Parathyroid adenoma (tissue), 2 donors: ENCODE results near the gene CMTM2.

Source experiments
- H2AFZ ChIP-seq: fragments of 300-600 bp; sonication (generic); one replicate; pipeline ENCODE4 v1.7.0; 2017; ENCODE audit warnings: antibody characterized with exemption, mild to moderate bottlenecking
- H3K27ac ChIP-seq: fragments of 300-600 bp; sonication (generic); one replicate; pipeline ENCODE4 v1.7.0; 2017
- H3K27me3 ChIP-seq: fragments of 300-600 bp; sonication (generic); one replicate; pipeline ENCODE4 v1.7.0; 2017; ENCODE audit warnings: low read length; ENCODE audit not compliant: control insufficient read depth, insufficient read depth
- H3K36me3 ChIP-seq: fragments of 300-600 bp; sonication (generic); one replicate; pipeline ENCODE4 v1.7.0; 2017; ENCODE audit warnings: low read length; ENCODE audit not compliant: control insufficient read depth, insufficient read depth
- H3K4me1 ChIP-seq: fragments of 300-600 bp; sonication (generic); one replicate; pipeline ENCODE4 v1.7.0; 2017; ENCODE audit warnings: control low read depth
- H3K4me2 ChIP-seq: fragments of 300-600 bp; sonication (generic); one replicate; pipeline ENCODE4 v1.7.0; 2017; ENCODE audit warnings: low read length
- H3K4me3 ChIP-seq: fragments of 300-600 bp; sonication (generic); one replicate; pipeline ENCODE4 v1.7.0; 2017; ENCODE audit warnings: low read depth, low read length
- H3K79me2 ChIP-seq: fragments of 300-600 bp; sonication (generic); one replicate; pipeline ENCODE4 v1.7.0; 2017; ENCODE audit warnings: control low read depth
- H3K9ac ChIP-seq: fragments of 300-600 bp; sonication (generic); one replicate; pipeline ENCODE4 v1.7.0; 2017; ENCODE audit warnings: mild to moderate bottlenecking
- H3K9me3 ChIP-seq: fragments of 300-600 bp; sonication (generic); one replicate; pipeline ENCODE4 v1.7.0; 2017; ENCODE audit warnings: low read length; ENCODE audit not compliant: control insufficient read depth
- CTCF ChIP-seq: fragments of 300-600 bp; sonication (generic); IDR thresholded peaks from one replicate; pipeline ENCODE4 v1.7.0; 2017; ENCODE audit warnings: antibody characterized with exemption, mild to moderate bottlenecking
- donor health status: primary hyperparathyroidism.

Gene CMTM2

DNA sequence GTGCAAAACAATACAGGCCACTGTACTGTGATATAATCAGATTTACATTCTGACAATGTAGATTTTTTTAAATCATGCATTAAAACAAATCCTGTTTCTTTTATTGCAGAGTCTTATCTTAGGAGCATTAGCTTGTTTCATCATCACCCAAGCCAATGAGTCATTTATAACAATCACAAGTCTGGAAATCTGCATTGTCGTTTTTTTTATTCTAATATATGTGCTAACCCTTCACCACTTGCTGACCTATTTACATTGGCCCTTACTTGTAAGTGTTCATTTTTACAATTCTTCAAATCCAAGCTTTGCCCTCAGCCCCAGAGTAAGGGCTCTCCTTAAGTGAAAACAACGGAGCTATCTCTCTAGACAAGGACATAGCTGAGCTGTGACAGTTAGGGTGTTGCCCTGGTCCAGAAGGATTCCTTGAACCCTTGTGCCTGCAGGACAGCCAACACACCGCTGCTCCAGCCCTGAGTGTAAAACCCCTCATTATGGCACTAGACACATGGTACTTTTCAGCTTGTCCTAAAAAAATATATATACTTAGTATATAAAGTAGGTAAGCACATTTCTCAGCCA lies 9.3 kb upstream of the CMTM2 start:
- Histone ChIP-seq H2AFZ (no peak overlapping the region), H3K27me3 (no peaks in the 10 kb centered on the region), H3K36me3 (no peaks in the 10 kb centered on the region), H3K79me2 (no peaks in the 10 kb centered on the region), H3K9me3 (no peaks in the 10 kb centered on the region), H3K9ac (no peak overlapping the region), H3K27ac (no peak overlapping the region), H3K4me3 (no peak overlapping the region), H3K4me1 (no peaks in the 10 kb centered on the region), H3K4me2 (no peak overlapping the region)
- no peak for TF ChIP-seq CTCF

DNA sequence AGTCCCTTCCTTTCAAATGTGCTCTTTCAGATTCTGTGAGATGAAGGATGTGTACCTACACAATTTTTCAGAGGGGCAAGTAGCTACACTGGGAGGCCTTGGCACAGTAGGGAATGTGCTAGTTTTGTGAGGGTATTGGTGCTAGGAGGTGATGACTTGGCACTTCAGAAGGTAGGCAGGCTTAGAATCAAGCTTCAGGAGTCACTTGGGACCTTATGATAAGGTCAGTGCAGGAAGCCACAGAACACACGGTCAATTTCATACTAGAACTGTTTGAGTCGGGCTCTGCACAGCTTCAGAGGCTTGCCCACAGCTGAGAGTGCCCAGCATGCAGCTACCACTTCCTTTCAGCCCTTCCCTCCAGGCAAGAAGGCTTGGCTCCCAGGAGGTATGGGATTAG lies 6.9 kb upstream of the CMTM2 start:
- TF ChIP-seq CTCF, result no peak
- H3K4me3 ChIP-seq, result no peak overlapping the region
- no peak overlapping the region for H3K4me2 ChIP-seq
- no peaks in the 10 kb centered on the region for H3K36me3 ChIP-seq
- no peaks in the 10 kb centered on the region for H3K27me3 ChIP-seq
- H2AFZ ChIP-seq, result no peak overlapping the region
- no peaks in the 10 kb centered on the region for H3K79me2 ChIP-seq
- H3K9ac ChIP-seq, result no peak overlapping the region
- no peaks in the 10 kb centered on the region for H3K9me3 ChIP-seq
- no peak overlapping the region for H3K27ac ChIP-seq
- H3K4me1 ChIP-seq, result no peaks in the 10 kb centered on the region

DNA sequence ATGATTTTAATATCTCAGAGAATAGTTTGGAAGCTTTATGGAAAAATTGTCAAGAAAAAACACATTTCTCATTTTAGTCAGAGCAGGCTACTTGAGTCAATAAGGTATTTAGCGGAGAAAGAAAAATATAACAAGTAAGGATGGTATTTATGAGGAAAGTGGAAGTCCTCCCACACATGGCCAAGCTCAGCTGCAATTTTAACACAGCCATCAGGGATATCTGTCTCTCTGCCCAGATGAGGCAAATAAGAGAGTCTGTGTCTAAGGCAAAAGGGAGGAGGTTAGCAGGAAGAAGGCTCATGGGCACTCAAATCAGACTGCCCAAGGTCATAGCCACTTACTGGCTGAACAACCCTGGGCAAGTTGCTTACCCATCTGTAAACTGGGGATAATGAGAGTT lies 5.2 kb upstream of the CMTM2 start:
- Histone ChIP-seq H3K27ac (no peak overlapping the region), H3K4me3 (no peak overlapping the region), H3K79me2 (no peaks in the 10 kb centered on the region), H3K36me3 (no peaks in the 10 kb centered on the region), H3K9ac (no peak overlapping the region), H3K27me3 (no peaks in the 10 kb centered on the region), H3K4me1 (no peaks in the 10 kb centered on the region), H2AFZ (no peak overlapping the region), H3K9me3 (no peaks in the 10 kb centered on the region), H3K4me2 (no peak overlapping the region)
- no peak for TF ChIP-seq CTCF

- no peaks in the 10 kb centered on the region for H3K79me2 ChIP-seq
- no peak overlapping the region for H3K4me3 ChIP-seq
- no peaks in the 10 kb centered on the region for H3K36me3 ChIP-seq
- no peak overlapping the region for H3K4me2 ChIP-seq
- TF ChIP-seq CTCF, result no peak
- H3K27ac ChIP-seq, result no peak overlapping the region
- no peaks in the 10 kb centered on the region for H3K9me3 ChIP-seq
- no peak overlapping the region for H3K9ac ChIP-seq
- H3K27me3 ChIP-seq, result no peaks in the 10 kb centered on the region
- H3K4me1 ChIP-seq, result no peaks in the 10 kb centered on the region
- no peak overlapping the region for H2AFZ ChIP-seq
Observed at GRCh38 chr16:66574531-66574930, 4.7 kb upstream of the CMTM2 start.

DNA sequence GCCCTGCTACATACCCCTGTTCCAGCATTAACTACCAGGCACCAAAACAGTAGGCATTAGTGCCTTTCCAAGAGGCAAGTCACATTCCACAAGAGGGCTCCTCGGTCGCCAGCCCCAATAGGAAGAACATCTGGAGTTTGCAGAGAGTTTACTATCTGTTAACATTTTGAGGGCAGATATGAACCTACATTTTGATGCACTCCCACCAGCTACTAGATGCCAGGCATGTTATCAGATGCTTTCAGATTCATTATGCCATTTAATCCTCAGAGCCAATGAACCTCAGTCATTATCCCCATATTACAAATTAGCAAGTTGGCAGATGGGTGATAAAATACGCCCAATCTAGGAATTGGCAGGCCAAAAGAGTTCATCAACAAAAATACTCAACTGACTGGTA lies 4.2 kb upstream of the CMTM2 start:
- TF ChIP-seq CTCF, result no peak
- H3K4me2 ChIP-seq, result no peak overlapping the region
- no peaks in the 10 kb centered on the region for H3K27me3 ChIP-seq
- H3K79me2 ChIP-seq, result no peaks in the 10 kb centered on the region
- H2AFZ ChIP-seq, result no peak overlapping the region
- H3K9me3 ChIP-seq, result no peaks in the 10 kb centered on the region
- H3K4me1 ChIP-seq, result no peaks in the 10 kb centered on the region
- no peak overlapping the region for H3K27ac ChIP-seq
- H3K4me3 ChIP-seq, result no peak overlapping the region
- no peak overlapping the region for H3K9ac ChIP-seq
- no peaks in the 10 kb centered on the region for H3K36me3 ChIP-seq
